HepG2 (cell line): Measurements from ENCODE around the gene ARID1A. TPM values are rescaled to one million over a fixed set of nuclear protein-coding genes. Genes with fewer than 3 reads are reported as not detected.

ENCODE experiments used
- BORCS8-MEF2B ChIP-seq: sonication (generic); formaldehyde crosslinking; IDR thresholded peaks from 2 replicates; pipeline ENCODE4 v1.8.0; 2022; ENCODE audit warnings: mild to moderate bottlenecking, missing genetic modification reagents
- CBX1 ChIP-seq: IDR thresholded peaks from one replicate; pipeline ENCODE4 v1.6.1; 2016; ENCODE audit warnings: antibody characterized with exemption, low read depth
- CREBL2 ChIP-seq: sonication (generic); formaldehyde crosslinking; IDR thresholded peaks from 2 replicates; pipeline ENCODE4 v1.8.1; 2023; ENCODE audit warnings: missing genetic modification reagents, mild to moderate bottlenecking, borderline replicate concordance
- HNF1B ChIP-seq: sonication (generic); formaldehyde crosslinking; IDR thresholded peaks from 2 replicates; pipeline ENCODE4 v1.5.1; 2020; ENCODE audit warnings: mild to moderate bottlenecking, moderate library complexity, missing genetic modification reagents
- IKZF5 ChIP-seq: IDR thresholded peaks from 2 replicates; pipeline ENCODE4 v1.6.1; 2018; ENCODE audit warnings: missing genetic modification reagents, mild to moderate bottlenecking, missing compliant biosample characterization
- MAFK ChIP-seq, 2 experiments: IDR thresholded peaks in 1 of 2; conservative IDR thresholded peaks in 1 of 2; 2 replicates each; pipeline ENCODE4 v1.6.1; 2011; ENCODE audit warnings: improper control_type of control experiment in 2 of 2, low read length in 2 of 2
- MAX ChIP-seq: IDR thresholded peaks from 2 replicates; pipeline ENCODE4 v1.6.1; 2012; ENCODE audit warnings: inconsistent platforms
- ZNF33B ChIP-seq: sonication (generic); formaldehyde crosslinking; IDR thresholded peaks from 2 replicates; pipeline ENCODE4 v1.5.1; 2020; ENCODE audit warnings: mild to moderate bottlenecking, missing genetic modification reagents
- ZNF577 ChIP-seq: sonication (generic); formaldehyde crosslinking; IDR thresholded peaks from 2 replicates; pipeline ENCODE4 v1.4.0; 2020; ENCODE audit warnings: mild to moderate bottlenecking, low read depth, missing genetic modification reagents, borderline replicate concordance
- ZNF773 ChIP-seq: sonication (generic); formaldehyde crosslinking; IDR thresholded peaks from 2 replicates; pipeline ENCODE4 v1.4.0; 2020; ENCODE audit warnings: missing genetic modification reagents, borderline replicate concordance
- polyA plus RNA-seq, 8 experiments: library from polyadenylated mRNA; depleted of rRNA in 3 of 8; stranded (reverse) in 7 of 8; unstranded in 1 of 8; fragments of >200 nt; fragmentation: Illumina TruSeq in 4 of 8; extraction: Trizol in 4 of 8; gene quantifications; 2 replicates each; pipeline versions ENCODE4 v1.2.1 to v1.2.3, GENCODE V29; 2011 to 2016; ENCODE audit warnings: low read depth in 4 of 8, missing spikeins in 1 of 8, mixed read lengths in 1 of 8; ENCODE audit not compliant: insufficient read depth in 1 of 8
- total RNA-seq, 5 experiments: library from RNA; depleted of rRNA; stranded (reverse); fragments of >200 nt; fragmentation: Illumina TruSeq; extraction: Trizol; gene quantifications; 2 replicates each; pipeline ENCODE4 v1.2.3, GENCODE V29; 2016; ENCODE audit warnings: low read depth in 1 of 5
- TF ChIP-seq, protein P1 (sequence below): fragments of 450-650 bp; IDR thresholded peaks from 2 replicates; pipeline ENCODE4 v1.6.1; 2016
- TF ChIP-seq, protein P2 (sequence below): sonication (generic); formaldehyde crosslinking; IDR thresholded peaks from 2 replicates; pipeline ENCODE4 v1.4.0; 2020; ENCODE audit warnings: missing genetic modification reagents
- TF ChIP-seq, protein P3 (sequence below): sonication (generic); formaldehyde crosslinking; IDR thresholded peaks from 2 replicates; pipeline ENCODE4 v1.5.1; 2020; ENCODE audit warnings: mild to moderate bottlenecking, missing genetic modification reagents

Gene ARID1A
- total and polyA plus RNA-seq, 2 of the 13 experiments (the other 11 are each of a cell fraction or from before 2014, with no cell fraction given): 11.9 to 15.9 TPM

GRCh38 chr1:26771643-26772321 lies 76.0 kb downstream of the ARID1A start (continued):
- TF ChIP-seq, protein P1, sequence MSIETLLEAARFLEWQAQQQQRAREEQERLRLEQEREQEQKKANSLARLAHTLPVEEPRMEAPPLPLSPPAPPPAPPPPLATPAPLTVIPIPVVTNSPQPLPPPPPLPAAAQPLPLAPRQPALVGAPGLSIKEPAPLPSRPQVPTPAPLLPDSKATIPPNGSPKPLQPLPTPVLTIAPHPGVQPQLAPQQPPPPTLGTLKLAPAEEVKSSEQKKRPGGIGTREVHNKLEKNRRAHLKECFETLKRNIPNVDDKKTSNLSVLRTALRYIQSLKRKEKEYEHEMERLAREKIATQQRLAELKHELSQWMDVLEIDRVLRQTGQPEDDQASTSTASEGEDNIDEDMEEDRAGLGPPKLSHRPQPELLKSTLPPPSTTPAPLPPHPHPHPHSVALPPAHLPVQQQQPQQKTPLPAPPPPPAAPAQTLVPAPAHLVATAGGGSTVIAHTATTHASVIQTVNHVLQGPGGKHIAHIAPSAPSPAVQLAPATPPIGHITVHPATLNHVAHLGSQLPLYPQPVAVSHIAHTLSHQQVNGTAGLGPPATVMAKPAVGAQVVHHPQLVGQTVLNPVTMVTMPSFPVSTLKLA: peak; percentile 64
- TF ChIP-seq MAFK (conservative IDR thresholded peaks at IDR 0.05 in 1 of 2, IDR thresholded peaks at IDR 0.05 in 1 of 2; ENCODE audit: low read length in 2 of 2): no peak
- TF ChIP-seq CREBL2 (CRISPR knock-in tag): no peak
- TF ChIP-seq ZNF773 (CRISPR knock-in tag): no peak
- no peak for TF ChIP-seq HNF1B (CRISPR knock-in tag)
- no peak for TF ChIP-seq ZNF577 (CRISPR knock-in tag)
- no peak for TF ChIP-seq ZNF33B (CRISPR knock-in tag)
- TF ChIP-seq, protein P2, sequence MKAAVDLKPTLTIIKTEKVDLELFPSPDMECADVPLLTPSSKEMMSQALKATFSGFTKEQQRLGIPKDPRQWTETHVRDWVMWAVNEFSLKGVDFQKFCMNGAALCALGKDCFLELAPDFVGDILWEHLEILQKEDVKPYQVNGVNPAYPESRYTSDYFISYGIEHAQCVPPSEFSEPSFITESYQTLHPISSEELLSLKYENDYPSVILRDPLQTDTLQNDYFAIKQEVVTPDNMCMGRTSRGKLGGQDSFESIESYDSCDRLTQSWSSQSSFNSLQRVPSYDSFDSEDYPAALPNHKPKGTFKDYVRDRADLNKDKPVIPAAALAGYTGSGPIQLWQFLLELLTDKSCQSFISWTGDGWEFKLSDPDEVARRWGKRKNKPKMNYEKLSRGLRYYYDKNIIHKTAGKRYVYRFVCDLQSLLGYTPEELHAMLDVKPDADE: no peak
- TF ChIP-seq, protein P3, sequence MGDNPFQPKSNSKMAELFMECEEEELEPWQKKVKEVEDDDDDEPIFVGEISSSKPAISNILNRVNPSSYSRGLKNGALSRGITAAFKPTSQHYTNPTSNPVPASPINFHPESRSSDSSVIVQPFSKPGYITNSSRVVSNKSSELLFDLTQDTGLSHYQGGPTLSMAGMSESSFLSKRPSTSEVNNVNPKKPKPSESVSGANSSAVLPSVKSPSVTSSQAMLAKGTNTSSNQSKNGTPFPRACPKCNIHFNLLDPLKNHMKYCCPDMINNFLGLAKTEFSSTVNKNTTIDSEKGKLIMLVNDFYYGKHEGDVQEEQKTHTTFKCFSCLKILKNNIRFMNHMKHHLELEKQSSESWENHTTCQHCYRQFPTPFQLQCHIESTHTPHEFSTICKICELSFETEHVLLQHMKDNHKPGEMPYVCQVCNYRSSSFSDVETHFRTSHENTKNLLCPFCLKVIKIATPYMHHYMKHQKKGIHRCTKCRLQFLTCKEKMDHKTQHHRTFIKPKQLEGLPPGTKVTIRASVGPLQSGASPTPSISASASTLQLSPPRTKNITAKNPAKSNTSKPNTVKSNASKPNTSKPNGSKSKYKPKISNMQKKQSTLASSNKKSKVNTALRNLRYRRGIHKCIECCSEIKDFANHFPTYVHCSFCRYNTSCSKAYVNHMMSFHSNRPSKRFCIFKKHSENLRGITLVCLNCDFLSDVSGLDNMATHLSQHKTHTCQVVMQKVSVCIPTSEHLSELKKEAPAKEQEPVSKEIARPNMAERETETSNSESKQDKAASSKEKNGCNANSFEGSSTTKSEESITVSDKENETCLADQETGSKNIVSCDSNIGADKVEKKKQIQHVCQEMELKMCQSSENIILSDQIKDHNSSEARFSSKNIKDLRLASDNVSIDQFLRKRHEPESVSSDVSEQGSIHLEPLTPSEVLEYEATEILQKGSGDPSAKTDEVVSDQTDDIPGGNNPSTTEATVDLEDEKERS (CRISPR knock-in tag): no peak
- no peak for TF ChIP-seq CBX1
- no peak for TF ChIP-seq BORCS8-MEF2B (CRISPR knock-in tag)
- peak; percentile 61 for TF ChIP-seq MAX
- TF ChIP-seq IKZF5 (CRISPR knock-in tag): peak; percentile 55; the same call in 1 of the 2 replicates
